Measurements from ENCODE around the gene XRRA1.

GRCh38 chr11:74951226-74951625 lies 2.3 kb upstream of the XRRA1 start:
- TF ChIP-seq POLR2A (IDR thresholded peaks at IDR 0.05; ENCODE audit: low read depth, low read length): no peak
- no peak for TF ChIP-seq POLR2AphosphoS5 (IDR thresholded peaks at IDR 0.05; ENCODE audit: low read depth, low read length)
- no peak for TF ChIP-seq TAF1 (IDR thresholded peaks at IDR 0.05; ENCODE audit: borderline replicate concordance, low read depth, low read length)
